HepG2 (cell line): ENCODE data around the gene TEF. TPM values are rescaled to one million over a fixed set of nuclear protein-coding genes. Genes with fewer than 3 reads are reported as not detected.

Experiments
- ELF1 ChIP-seq: sonication (generic); formaldehyde crosslinking; IDR thresholded peaks from 2 replicates; pipeline ENCODE4 v1.4.0; 2020; ENCODE audit warnings: missing genetic modification reagents
- ETV5 ChIP-seq: IDR thresholded peaks from 2 replicates; pipeline ENCODE4 v1.6.1; 2018; ENCODE audit warnings: missing biosample characterization, missing genetic modification reagents, inconsistent platforms, borderline replicate concordance
- MTF2 ChIP-seq: sonication (generic); formaldehyde crosslinking; IDR thresholded peaks from 2 replicates; pipeline ENCODE4 v1.5.0; 2020; ENCODE audit warnings: missing genetic modification reagents, borderline replicate concordance
- NCOR1 ChIP-seq: fragments of 200-600 bp; sonication (generic); IDR thresholded peaks from 2 replicates; pipeline ENCODE4 v1.7.0; 2017; ENCODE audit warnings: antibody characterized with exemption, low read length, borderline replicate concordance
- TCF7 ChIP-seq: sonication (generic); IDR thresholded peaks from 2 replicates; pipeline ENCODE4 v1.6.1; 2016; ENCODE audit warnings: antibody characterized with exemption, low read depth
- TSC22D2 ChIP-seq: sonication (generic); formaldehyde crosslinking; IDR thresholded peaks from 2 replicates; pipeline ENCODE4 v1.5.1; 2020; ENCODE audit warnings: missing genetic modification reagents, mild to moderate bottlenecking, borderline replicate concordance
- ZEB1 ChIP-seq: IDR thresholded peaks from 2 replicates; pipeline ENCODE4 v1.6.1; 2012; ENCODE audit warnings: mild to moderate bottlenecking, low read depth, inconsistent platforms; ENCODE audit not compliant: insufficient replicate concordance
- ZNF441 ChIP-seq: sonication (generic); formaldehyde crosslinking; IDR thresholded peaks from 2 replicates; pipeline ENCODE4 v1.7.0; 2021; ENCODE audit warnings: missing genetic modification reagents, borderline replicate concordance
- ZNF510 ChIP-seq: sonication (generic); formaldehyde crosslinking; IDR thresholded peaks from 2 replicates; pipeline ENCODE4 v1.4.0; 2020; ENCODE audit warnings: low read depth, mild to moderate bottlenecking, missing genetic modification reagents
- ZNF607 ChIP-seq: sonication (generic); formaldehyde crosslinking; IDR thresholded peaks from 2 replicates; pipeline ENCODE4 v1.5.1; 2020; ENCODE audit warnings: missing genetic modification reagents, mild to moderate bottlenecking, borderline replicate concordance
- ZNF75D ChIP-seq: sonication (generic); formaldehyde crosslinking; IDR thresholded peaks from 2 replicates; pipeline ENCODE4 v1.8.1; 2023; ENCODE audit warnings: missing genetic modification reagents, mild to moderate bottlenecking, borderline replicate concordance
- ZSCAN25 ChIP-seq: sonication (generic); formaldehyde crosslinking; IDR thresholded peaks from 2 replicates; pipeline ENCODE4 v1.8.0; 2022; ENCODE audit warnings: mild to moderate bottlenecking, missing genetic modification reagents
- polyA plus RNA-seq, 8 experiments: library from polyadenylated mRNA; depleted of rRNA in 3 of 8; stranded (reverse) in 7 of 8; unstranded in 1 of 8; fragments of >200 nt; fragmentation: Illumina TruSeq in 4 of 8; extraction: Trizol in 4 of 8; gene quantifications; 2 replicates each; pipeline versions ENCODE4 v1.2.1 to v1.2.3, GENCODE V29; 2011 to 2016; ENCODE audit warnings: low read depth in 4 of 8, missing spikeins in 1 of 8, mixed read lengths in 1 of 8; ENCODE audit not compliant: insufficient read depth in 1 of 8
- total RNA-seq, 5 experiments: library from RNA; depleted of rRNA; stranded (reverse); fragments of >200 nt; fragmentation: Illumina TruSeq; extraction: Trizol; gene quantifications; 2 replicates each; pipeline ENCODE4 v1.2.3, GENCODE V29; 2016; ENCODE audit warnings: low read depth in 1 of 5
- TF ChIP-seq, protein P1 (sequence below): sonication (generic); formaldehyde crosslinking; IDR thresholded peaks from 2 replicates; pipeline ENCODE4 v1.4.0; 2020; ENCODE audit warnings: missing genetic modification reagents, borderline replicate concordance
- TF ChIP-seq, protein P2 (sequence below): sonication (generic); formaldehyde crosslinking; IDR thresholded peaks from 2 replicates; pipeline ENCODE4 v1.4.0; 2020; ENCODE audit warnings: mild to moderate bottlenecking, missing genetic modification reagents
- TF ChIP-seq, protein P3 (sequence below): sonication (generic); formaldehyde crosslinking; conservative IDR thresholded peaks from 2 replicates; pipeline ENCODE4 v1.4.0; 2020; ENCODE audit warnings: mild to moderate bottlenecking, missing genetic modification reagents, moderate library complexity
- TF ChIP-seq, protein P4 (sequence below): sonication (generic); formaldehyde crosslinking; IDR thresholded peaks from 2 replicates; pipeline ENCODE4 v1.5.1; 2020; ENCODE audit warnings: mild to moderate bottlenecking, moderate library complexity, missing genetic modification reagents
- TF ChIP-seq, protein P5 (sequence below): sonication (generic); formaldehyde crosslinking; IDR thresholded peaks from 2 replicates; pipeline ENCODE4 v1.4.0; 2020; ENCODE audit warnings: missing genetic modification reagents
- TF ChIP-seq, protein P6 (sequence below): sonication (generic); formaldehyde crosslinking; IDR thresholded peaks from 2 replicates; pipeline ENCODE4 v1.8.0; 2022; ENCODE audit warnings: mild to moderate bottlenecking, missing genetic modification reagents; ENCODE audit not compliant: insufficient replicate concordance

TEF gene
- total and polyA plus RNA-seq, 2 of the 13 experiments (the other 11 are each of a cell fraction or from before 2014, with no cell fraction given): 7.6 to 11.2 TPM

DNA sequence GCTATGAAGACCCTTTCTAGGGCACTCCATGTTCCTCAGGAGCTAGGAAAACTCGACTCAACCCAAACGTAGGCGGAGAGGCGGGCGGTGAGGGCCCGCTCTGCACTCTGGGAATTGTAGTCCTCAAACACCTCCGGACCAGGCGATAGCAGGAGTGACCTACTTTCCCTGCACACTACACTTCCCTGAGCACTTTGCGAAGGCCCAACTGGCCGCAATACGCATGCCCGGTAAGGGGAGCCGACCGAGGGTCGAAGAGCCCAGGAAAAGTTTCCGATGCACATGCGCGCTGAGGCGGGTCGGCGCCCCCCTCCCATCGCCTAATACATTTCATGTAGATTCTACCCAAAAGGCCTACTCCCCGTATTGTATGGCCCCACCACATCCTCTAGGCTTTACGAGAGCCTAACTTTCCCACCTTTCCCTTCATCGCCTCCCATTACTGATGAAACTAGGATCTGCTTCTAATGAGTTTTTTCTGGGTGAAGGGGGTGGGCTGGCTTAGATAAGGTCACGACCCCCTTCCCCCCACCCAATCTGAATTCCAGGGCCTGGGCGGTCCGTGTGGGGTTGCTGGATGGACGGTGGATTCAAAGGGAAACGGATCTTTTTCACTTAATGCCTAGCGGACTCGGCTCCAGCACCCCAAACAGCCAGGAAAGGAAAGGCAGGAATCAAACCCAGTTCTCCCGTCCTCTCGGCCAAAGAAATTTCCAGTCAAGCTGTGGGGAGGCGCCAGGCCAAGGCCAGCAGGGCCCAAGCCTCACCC lies 62.8 kb downstream of the TEF start (continued):
- no peak for TF ChIP-seq ZNF510 (CRISPR knock-in tag)
- TF ChIP-seq ZNF607: peak; percentile 62; the same call in 1 of the 2 replicates
- peak; percentile 71 for TF ChIP-seq ELF1 (CRISPR knock-in tag)
- TF ChIP-seq, protein P1, sequence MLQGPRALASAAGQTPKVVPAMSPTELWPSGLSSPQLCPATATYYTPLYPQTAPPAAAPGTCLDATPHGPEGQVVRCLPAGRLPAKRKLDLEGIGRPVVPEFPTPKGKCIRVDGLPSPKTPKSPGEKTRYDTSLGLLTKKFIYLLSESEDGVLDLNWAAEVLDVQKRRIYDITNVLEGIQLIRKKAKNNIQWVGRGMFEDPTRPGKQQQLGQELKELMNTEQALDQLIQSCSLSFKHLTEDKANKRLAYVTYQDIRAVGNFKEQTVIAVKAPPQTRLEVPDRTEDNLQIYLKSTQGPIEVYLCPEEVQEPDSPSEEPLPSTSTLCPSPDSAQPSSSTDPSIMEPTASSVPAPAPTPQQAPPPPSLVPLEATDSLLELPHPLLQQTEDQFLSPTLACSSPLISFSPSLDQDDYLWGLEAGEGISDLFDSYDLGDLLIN (CRISPR knock-in tag): no peak
- TF ChIP-seq ETV5 (CRISPR knock-in tag): no peak
- TF ChIP-seq, protein P2, sequence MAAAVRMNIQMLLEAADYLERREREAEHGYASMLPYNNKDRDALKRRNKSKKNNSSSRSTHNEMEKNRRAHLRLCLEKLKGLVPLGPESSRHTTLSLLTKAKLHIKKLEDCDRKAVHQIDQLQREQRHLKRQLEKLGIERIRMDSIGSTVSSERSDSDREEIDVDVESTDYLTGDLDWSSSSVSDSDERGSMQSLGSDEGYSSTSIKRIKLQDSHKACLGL (CRISPR knock-in tag): no peak
- TF ChIP-seq, protein P3, sequence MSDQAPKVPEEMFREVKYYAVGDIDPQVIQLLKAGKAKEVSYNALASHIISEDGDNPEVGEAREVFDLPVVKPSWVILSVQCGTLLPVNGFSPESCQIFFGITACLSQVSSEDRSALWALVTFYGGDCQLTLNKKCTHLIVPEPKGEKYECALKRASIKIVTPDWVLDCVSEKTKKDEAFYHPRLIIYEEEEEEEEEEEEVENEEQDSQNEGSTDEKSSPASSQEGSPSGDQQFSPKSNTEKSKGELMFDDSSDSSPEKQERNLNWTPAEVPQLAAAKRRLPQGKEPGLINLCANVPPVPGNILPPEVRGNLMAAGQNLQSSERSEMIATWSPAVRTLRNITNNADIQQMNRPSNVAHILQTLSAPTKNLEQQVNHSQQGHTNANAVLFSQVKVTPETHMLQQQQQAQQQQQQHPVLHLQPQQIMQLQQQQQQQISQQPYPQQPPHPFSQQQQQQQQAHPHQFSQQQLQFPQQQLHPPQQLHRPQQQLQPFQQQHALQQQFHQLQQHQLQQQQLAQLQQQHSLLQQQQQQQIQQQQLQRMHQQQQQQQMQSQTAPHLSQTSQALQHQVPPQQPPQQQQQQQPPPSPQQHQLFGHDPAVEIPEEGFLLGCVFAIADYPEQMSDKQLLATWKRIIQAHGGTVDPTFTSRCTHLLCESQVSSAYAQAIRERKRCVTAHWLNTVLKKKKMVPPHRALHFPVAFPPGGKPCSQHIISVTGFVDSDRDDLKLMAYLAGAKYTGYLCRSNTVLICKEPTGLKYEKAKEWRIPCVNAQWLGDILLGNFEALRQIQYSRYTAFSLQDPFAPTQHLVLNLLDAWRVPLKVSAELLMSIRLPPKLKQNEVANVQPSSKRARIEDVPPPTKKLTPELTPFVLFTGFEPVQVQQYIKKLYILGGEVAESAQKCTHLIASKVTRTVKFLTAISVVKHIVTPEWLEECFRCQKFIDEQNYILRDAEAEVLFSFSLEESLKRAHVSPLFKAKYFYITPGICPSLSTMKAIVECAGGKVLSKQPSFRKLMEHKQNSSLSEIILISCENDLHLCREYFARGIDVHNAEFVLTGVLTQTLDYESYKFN: peak; percentile 34; the same call in 1 of the 2 replicates
- peak; percentile 36 for TF ChIP-seq ZEB1
- TF ChIP-seq ZNF441 (CRISPR knock-in tag): no peak
- no peak for TF ChIP-seq TCF7
- TF ChIP-seq NCOR1: no peak
- TF ChIP-seq ZNF75D: no peak
- no peak for TF ChIP-seq MTF2 (CRISPR knock-in tag)
- TF ChIP-seq, protein P4, sequence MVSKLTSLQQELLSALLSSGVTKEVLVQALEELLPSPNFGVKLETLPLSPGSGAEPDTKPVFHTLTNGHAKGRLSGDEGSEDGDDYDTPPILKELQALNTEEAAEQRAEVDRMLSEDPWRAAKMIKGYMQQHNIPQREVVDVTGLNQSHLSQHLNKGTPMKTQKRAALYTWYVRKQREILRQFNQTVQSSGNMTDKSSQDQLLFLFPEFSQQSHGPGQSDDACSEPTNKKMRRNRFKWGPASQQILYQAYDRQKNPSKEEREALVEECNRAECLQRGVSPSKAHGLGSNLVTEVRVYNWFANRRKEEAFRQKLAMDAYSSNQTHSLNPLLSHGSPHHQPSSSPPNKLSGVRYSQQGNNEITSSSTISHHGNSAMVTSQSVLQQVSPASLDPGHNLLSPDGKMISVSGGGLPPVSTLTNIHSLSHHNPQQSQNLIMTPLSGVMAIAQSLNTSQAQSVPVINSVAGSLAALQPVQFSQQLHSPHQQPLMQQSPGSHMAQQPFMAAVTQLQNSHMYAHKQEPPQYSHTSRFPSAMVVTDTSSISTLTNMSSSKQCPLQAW (CRISPR knock-in tag): no peak
- TF ChIP-seq, protein P5, sequence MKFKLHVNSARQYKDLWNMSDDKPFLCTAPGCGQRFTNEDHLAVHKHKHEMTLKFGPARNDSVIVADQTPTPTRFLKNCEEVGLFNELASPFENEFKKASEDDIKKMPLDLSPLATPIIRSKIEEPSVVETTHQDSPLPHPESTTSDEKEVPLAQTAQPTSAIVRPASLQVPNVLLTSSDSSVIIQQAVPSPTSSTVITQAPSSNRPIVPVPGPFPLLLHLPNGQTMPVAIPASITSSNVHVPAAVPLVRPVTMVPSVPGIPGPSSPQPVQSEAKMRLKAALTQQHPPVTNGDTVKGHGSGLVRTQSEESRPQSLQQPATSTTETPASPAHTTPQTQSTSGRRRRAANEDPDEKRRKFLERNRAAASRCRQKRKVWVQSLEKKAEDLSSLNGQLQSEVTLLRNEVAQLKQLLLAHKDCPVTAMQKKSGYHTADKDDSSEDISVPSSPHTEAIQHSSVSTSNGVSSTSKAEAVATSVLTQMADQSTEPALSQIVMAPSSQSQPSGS (CRISPR knock-in tag): no peak
- no peak for TF ChIP-seq ZSCAN25 (CRISPR knock-in tag)
- TF ChIP-seq, protein P6, sequence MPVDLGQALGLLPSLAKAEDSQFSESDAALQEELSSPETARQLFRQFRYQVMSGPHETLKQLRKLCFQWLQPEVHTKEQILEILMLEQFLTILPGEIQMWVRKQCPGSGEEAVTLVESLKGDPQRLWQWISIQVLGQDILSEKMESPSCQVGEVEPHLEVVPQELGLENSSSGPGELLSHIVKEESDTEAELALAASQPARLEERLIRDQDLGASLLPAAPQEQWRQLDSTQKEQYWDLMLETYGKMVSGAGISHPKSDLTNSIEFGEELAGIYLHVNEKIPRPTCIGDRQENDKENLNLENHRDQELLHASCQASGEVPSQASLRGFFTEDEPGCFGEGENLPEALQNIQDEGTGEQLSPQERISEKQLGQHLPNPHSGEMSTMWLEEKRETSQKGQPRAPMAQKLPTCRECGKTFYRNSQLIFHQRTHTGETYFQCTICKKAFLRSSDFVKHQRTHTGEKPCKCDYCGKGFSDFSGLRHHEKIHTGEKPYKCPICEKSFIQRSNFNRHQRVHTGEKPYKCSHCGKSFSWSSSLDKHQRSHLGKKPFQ: no peak
- TF ChIP-seq TSC22D2: no peak
